DMS153 treated with DMSO at 0.1 percent for 48 hours (cell line): Measurements from ENCODE around the gene LAMB4.

ENCODE experiments used
- DNase-seq: peaks from one replicate; lab custom pipeline; 2025; ENCODE audit not compliant: unreplicated experiment; lab: John Stamatoyannopoulos, UW

LAMB4 gene

GRCh38 chr7:108079648-108080591 is 50.2 kb downstream of the LAMB4 start:
- DNase-seq, result no peak

- DNase-seq, result no peak
These were observed 50.9 kb downstream of the LAMB4 start for GRCh38 chr7:108079276-108079647.

GRCh38 chr7:108078691-108079090 is 51.5 kb downstream of the LAMB4 start:
- DNase-seq, result no peak

GRCh38 chr7:108078211-108078673 is 51.9 kb downstream of the LAMB4 start:
- DNase-seq, result no peak

GRCh38 chr7:108077709-108078108 is 52.5 kb downstream of the LAMB4 start:
- DNase-seq, result no peak

GRCh38 chr7:108076156-108076555 is 54.0 kb downstream of the LAMB4 start:
- DNase-seq, result no peak

- no peak for DNase-seq
These were observed 56.7 kb downstream of the LAMB4 start for GRCh38 chr7:108073305-108074070.

- DNase-seq, result no peak
These were observed 57.4 kb downstream of the LAMB4 start for GRCh38 chr7:108072739-108073138.

GRCh38 chr7:108072116-108072515 is 58.0 kb downstream of the LAMB4 start:
- DNase-seq, result no peak

GRCh38 chr7:108071551-108071950 is 58.6 kb downstream of the LAMB4 start:
- DNase-seq, result no peak

- DNase-seq, result no peak
These were observed 60.5 kb downstream of the LAMB4 start for GRCh38 chr7:108069646-108070045.

GRCh38 chr7:108067844-108068243 is 62.3 kb downstream of the LAMB4 start:
- peak; percentile 7 for DNase-seq

- no peak for DNase-seq
These were observed 63.7 kb downstream of the LAMB4 start for GRCh38 chr7:108066486-108066885.

- peak; percentile 66 for DNase-seq
These were observed 66.6 kb downstream of the LAMB4 start for GRCh38 chr7:108063520-108063933.

GRCh38 chr7:108062250-108063014 is 67.7 kb downstream of the LAMB4 start:
- DNase-seq, result no peak

- DNase-seq, result no peak
These were observed 70.6 kb downstream of the LAMB4 start for GRCh38 chr7:108059526-108059925.

- DNase-seq, result no peak
These were observed 72.1 kb downstream of the LAMB4 start for GRCh38 chr7:108057951-108058481.

- no peak for DNase-seq
These were observed 74.5 kb downstream of the LAMB4 start for GRCh38 chr7:108055611-108056021.

- DNase-seq, result no peak
These were observed 75.6 kb downstream of the LAMB4 start for GRCh38 chr7:108054537-108054936.

GRCh38 chr7:108053250-108053649 is 76.9 kb downstream of the LAMB4 start:
- DNase-seq, result no peak

- no peak for DNase-seq
These were observed 78.7 kb downstream of the LAMB4 start for GRCh38 chr7:108051454-108051853.
